HG02870 (cell line): Measurements from ENCODE around the gene GLB1L.

Experiments
- ATAC-seq: cut with Tn5 transposase; IDR thresholded peaks from one replicate; pipeline ENCODE4 v1.9.1; 2021; ENCODE audit warnings: mild to moderate bottlenecking, moderate library complexity; ENCODE audit not compliant: unreplicated experiment

GLB1L gene

GRCh38 chr2:219253753-219254589 is 8.7 kb upstream of the GLB1L start, which contains the start of gene TUBA4A:
Gene TUBA4A, minus strand, starts transcription at chr2:219253918. Its CDS starts 60 bp downstream, at chr2:219253858.
- ATAC-seq, result peak; percentile 60

- ATAC-seq, result peak; percentile 20
These were observed 7.9 kb upstream of the GLB1L start, which contains the start of gene TUBA4B for GRCh38 chr2:219252900-219253752. Gene TUBA4B, plus strand, starts transcription at chr2:219253243. Its CDS starts 165 bp downstream, at chr2:219253408.

- no peak for ATAC-seq
These were observed 7.3 kb upstream of the GLB1L start for GRCh38 chr2:219252570-219252899.

GRCh38 chr2:219252084-219252483 is 6.8 kb upstream of the GLB1L start:
- ATAC-seq, result no peak

GRCh38 chr2:219251656-219252055 is 6.4 kb upstream of the GLB1L start:
- no peak for ATAC-seq

GRCh38 chr2:219250049-219250781 is 5.0 kb upstream of the GLB1L start:
- ATAC-seq, result no peak

- ATAC-seq, result no peak
These were observed 4.1 kb upstream of the GLB1L start for GRCh38 chr2:219249203-219249980.

GRCh38 chr2:219248845-219249202 is 3.6 kb upstream of the GLB1L start:
- ATAC-seq, result no peak

GRCh38 chr2:219247678-219248642 is 2.7 kb upstream of the GLB1L start:
- ATAC-seq, result no peak

GRCh38 chr2:219246559-219246958 is 1.3 kb upstream of the GLB1L start:
- ATAC-seq, result no peak

GRCh38 chr2:219245899-219246230 is 621 bp upstream of the GLB1L start:
- ATAC-seq, result no peak

- no peak for ATAC-seq
These were observed 476 bp downstream of the GLB1L start for GRCh38 chr2:219244789-219245147.

- no peak for ATAC-seq
These were observed 1.9 kb downstream of the GLB1L start for GRCh38 chr2:219243291-219243761.

- no peak for ATAC-seq
These were observed 10.9 kb downstream of the GLB1L start for GRCh38 chr2:219234331-219234730.

- no peak for ATAC-seq
These were observed 15.1 kb downstream of the GLB1L start for GRCh38 chr2:219230059-219230540.

- ATAC-seq, result peak; percentile 97
These were observed 15.8 kb downstream of the GLB1L start, which contains the start of the genes ANKZF1 and ATG9A for GRCh38 chr2:219229305-219230058. Gene ANKZF1, plus strand, starts transcription at chr2:219229806. Its CDS starts 452 bp downstream, at chr2:219230258. Gene ATG9A, minus strand, starts transcription at chr2:219229636. Its CDS starts 1,612 bp downstream, at chr2:219228024.

GRCh38 chr2:219228911-219229304 is 16.3 kb downstream of the GLB1L start:
- ATAC-seq, result no peak
